Non-pigmented ciliary epithelial cell (primary cell): Measurements from ENCODE around the gene TNNC2.
"Not testable (repeated sequence)": the region's sequence is repeated elsewhere in the genome, so short reads cannot be mapped to it uniquely, and the experiment has no call there.

ENCODE experiments used
- DNase-seq: peaks from one replicate; pipeline ENCODE4 v3.0.0-alpha.2; 2010; ENCODE audit warnings: low read depth

The TNNC2 gene

DNA sequence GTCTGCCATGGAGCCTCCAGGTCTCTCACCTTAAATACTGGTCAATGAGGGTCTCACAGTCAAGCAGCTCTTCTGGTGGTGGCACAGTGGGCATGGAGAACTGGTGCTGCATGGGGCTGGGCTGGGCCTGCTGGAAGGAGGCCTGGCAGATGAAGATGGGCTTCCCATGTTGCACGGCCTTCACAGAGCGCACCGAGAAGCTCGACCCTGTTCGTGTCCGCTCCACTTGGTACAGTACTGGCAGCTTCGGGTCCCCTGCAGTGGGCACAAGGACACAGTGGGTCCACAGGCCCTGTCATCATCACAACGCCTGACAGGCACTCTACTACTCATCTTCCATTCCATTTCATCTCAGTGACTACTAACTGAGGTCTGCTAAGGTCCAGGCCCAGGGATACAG lies 21.3 kb upstream of the TNNC2 start:
- DNase-seq: no peak

- DNase-seq: no peak
Observed at GRCh38 chr20:45845452-45845851, 18.3 kb upstream of the TNNC2 start.

GRCh38 chr20:45843506-45843905 lies 16.4 kb upstream of the TNNC2 start:
- DNase-seq: no peak

DNA sequence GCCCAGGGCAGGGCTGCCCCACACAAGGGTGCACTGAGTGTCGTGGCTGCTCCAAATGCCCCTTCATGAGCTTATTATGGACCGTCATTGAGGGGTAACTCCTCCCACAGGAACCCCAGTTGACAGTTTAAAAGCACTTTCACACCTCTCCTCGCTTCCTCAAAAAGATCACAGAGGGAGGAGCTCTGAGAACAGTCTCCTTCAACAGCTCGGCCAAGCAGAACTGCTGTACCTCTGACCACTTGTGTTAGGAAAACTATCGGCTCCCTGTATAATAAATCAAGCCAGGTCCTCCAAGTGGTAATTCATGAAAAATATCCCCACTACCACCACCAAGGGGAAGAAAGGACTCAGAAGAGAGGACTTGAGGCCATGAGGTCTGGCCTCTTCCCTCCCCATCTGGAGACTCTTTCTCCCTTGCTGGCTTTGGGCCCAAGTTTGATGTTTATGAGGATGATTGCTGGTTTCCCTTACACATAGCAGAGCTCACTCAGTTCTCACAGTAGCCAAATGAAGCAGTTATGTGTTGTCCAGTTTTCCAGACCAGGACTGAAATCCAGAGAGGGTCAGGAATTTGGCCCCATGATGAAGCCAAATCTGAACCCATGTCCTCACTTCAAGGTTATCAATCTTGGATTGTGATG lies 15.2 kb upstream of the TNNC2 start:
- DNase-seq: no peak

- DNase-seq: no peak
Observed at GRCh38 chr20:45841407-45842129, 14.5 kb upstream of the TNNC2 start.

DNA sequence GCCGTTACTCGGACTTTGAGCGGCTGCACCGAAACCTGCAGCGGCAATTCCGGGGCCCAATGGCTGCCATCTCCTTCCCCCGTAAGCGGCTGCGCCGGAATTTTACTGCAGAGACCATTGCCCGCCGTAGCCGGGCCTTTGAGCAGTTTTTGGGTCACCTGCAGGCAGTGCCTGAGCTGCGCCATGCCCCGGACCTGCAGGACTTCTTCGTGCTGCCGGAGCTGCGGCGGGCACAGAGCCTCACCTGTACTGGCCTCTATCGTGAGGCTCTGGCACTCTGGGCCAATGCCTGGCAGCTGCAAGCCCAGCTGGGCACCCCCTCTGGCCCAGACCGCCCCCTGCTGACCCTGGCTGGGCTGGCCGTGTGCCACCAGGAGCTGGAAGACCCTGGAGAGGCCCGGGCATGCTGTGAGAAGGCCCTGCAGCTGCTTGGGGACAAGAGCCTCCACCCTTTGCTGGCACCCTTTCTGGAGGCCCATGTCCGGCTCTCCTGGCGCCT lies 13.6 kb upstream of the TNNC2 start:
- no peak for DNase-seq

DNA sequence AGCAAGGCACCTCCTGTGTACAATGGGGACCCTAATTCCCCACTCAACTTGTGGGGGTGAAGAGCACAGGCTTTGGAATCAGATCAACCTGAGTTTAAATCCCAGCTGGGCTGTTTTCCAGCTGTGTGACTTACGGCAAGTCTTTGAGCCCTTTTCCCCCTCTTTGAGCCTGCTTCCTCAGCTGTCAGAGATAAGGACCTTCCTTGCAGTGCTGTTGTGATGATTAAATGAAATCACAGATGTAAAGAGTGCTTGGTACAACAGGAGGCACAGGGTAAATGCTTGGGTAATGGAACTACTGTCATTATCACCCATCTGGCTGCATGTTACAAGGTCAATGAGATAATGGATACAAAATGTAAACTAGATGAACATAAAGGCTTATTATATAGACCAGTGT lies 9.7 kb upstream of the TNNC2 start:
- DNase-seq: no peak

- DNase-seq: no peak
Observed at GRCh38 chr20:45835825-45836224, 8.7 kb upstream of the TNNC2 start.

GRCh38 chr20:45835329-45835765 lies 8.2 kb upstream of the TNNC2 start:
- DNase-seq: no peak

DNA sequence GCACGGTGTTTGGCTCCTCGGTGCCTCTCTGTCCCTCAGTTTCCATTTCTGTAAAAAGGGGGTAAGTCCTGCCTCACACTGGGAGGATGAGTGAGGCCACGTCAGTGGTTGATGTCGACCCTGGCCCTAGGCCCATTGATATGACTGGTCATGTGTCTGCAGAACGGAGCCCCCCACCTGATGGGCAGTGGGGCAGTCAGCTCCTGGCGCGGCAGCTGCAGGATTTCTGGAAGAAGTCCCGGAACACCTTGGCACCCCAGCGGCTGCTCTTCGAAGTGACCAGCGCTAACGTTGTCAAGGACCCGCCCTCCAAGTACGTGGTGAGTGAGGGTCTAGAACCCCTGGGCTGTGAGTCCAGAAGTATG lies 7.7 kb upstream of the TNNC2 start:
- no peak for DNase-seq

DNA sequence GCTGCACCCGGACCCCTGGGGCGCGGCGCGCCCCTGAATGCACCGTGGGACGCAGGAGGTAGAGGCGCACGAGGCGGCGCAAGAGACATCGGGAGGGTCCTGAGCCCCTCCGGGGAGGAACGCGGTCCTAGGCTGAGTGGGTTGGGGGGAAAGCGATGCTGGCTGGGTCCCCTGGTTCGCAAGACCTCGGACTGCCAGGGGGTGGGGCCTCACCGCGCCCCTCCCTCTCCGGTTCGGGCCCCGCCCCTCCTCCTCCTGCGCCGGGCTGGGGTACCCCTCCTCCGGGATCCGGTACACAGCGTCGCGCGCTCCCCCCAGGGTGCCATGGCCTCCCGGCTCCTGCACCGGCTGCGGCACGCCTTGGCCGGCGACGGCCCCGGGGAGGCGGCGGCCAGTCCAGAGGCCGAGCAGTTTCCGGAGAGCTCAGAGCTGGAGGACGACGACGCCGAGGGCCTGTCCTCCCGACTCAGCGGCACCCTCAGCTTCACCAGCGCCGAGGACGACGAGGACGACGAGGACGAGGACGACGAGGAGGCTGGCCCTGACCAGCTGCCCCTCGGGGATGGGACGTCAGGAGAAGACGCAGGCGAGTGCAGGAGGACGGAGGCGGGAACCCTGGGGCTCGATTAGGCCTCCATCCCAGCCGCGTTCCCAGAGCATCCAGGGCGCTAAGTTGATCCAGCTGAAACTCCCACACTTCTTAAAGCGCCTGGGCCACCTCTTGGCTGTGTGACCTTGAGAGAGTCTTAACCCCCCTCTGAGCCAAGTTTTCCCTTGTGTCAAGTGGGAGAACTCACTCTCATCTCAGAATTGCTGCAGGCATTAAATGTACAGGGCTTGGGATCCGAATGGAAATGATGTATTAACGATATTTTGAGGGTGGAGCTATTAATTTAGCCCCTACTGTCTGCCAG lies 7.0 kb upstream of the TNNC2 start:
- DNase-seq: no peak

- peak; percentile 60 for DNase-seq
Observed at GRCh38 chr20:45833030-45833882, 6.1 kb upstream of the TNNC2 start, which contains the start of gene SNX21. SNX21 (plus strand) TSS chr20:45833799; CDS start chr20:45833920, 121 bp downstream.

- no peak for DNase-seq
Observed at GRCh38 chr20:45832619-45833018, 5.5 kb upstream of the TNNC2 start.

GRCh38 chr20:45829673-45830106 lies 2.6 kb upstream of the TNNC2 start:
- not testable (repeated sequence) for DNase-seq

GRCh38 chr20:45828589-45828988 lies 1.5 kb upstream of the TNNC2 start:
- DNase-seq: no peak

DNA sequence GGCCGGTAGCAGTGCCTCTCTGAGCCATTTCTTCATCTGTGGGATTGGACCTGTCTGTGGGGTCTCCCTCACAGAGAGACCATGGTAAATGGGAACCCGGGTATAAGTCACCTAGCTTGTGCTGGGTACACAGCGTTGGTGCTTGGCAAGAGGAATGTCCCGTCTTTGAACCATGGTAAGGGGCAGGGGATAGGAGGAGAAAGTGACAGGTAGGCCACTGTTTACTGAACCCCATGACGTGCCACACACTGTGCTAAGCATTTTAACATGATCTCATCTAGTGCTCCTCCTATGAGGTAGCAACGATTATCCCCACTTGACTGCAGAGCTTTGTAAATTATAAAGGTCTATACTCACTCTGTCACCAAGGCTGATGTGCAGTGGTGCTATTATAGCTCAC lies 600 bp upstream of the TNNC2 start:
- no peak for DNase-seq

DNA sequence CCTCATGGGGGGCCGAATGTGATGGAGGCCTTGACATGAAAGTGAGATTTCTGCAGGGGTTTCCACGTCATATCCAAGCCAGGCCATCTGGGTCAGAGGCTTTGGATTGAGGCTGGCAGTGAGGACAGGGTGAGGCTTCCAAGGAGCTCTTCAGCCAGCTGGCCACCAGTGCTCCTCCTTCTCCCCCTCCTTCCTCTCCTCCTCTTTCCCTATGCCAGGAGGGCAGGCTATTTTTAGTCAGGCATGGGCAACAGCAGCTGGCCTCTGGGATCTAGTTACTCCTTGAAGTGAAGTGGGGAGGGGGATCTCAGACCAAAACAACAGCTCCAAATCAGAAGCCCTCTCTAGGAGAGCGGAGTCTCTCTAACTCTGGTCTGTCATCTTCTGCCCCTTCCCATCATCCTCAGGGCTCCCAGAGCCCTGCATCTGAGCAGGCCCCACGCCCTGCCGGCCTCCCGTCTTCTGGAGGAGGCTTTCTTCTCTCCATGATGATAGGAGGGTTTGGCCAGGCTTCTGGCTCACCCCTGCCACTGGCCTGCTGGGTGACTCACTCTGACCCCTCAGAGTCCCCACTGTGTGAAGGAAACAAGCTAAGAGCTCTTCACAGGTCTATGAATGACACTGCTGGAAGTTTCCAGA lies 612 bp downstream of the TNNC2 start:
- DNase-seq: no peak

DNA sequence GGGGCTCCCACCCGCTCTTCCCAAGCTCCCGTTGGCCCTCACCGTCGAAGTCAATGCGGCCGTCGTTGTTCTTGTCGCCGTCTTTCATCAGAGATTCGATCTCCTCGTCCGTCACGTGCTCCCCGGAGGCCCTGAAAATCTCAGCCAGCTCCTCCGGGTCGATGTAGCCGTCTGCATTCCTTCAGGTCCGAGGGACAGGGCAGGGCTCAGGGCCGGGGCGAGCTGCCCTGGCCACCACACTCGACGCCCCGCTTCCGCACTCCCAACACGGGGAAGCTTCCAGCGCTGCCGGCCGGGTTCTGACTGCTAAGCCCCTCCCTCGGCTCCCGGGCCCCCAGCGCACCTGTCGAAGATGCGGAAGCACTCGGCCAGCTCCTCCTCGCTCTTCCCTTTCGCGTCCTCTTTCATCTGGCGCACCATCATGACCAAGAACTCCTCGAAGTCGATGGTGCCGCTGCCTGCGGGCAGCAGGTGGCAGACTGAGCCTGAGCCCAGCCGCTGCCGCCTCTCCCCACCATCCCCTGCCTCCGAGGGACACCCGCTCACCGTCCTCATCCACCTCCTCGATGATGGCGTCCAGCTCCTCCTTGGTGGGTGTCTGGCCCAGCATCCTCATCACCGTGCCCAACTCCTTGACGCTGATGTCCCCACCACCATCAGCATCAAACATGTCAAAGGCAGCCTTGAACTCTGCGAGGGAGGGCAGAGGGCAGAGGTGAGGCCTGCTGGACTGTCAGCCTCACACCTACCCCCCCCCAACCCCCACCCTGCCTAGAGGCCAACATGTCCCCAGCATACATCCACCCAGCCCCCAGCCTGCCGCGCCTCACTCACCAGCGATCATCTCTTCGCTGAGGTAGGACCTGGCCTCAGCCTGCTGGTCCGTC lies 2.9 kb downstream of the TNNC2 start:
- no peak for DNase-seq

- DNase-seq: no peak
Observed at GRCh38 chr20:45822857-45823256, 4.3 kb downstream of the TNNC2 start.

GRCh38 chr20:45821947-45822346 lies 5.2 kb downstream of the TNNC2 start:
- DNase-seq: no peak
